Astrocyte (in vitro differentiated cells and primary cell): Measurements from ENCODE around the gene KYNU. TPM values are rescaled to one million over a fixed set of nuclear protein-coding genes. Genes with fewer than 3 reads are reported as not detected.

ENCODE experiments used
- DNase-seq: peaks from one replicate; pipeline ENCODE4 v3.0.0-alpha.2; 2010; ENCODE audit warnings: low read depth
- FAIRE-seq: peaks from 2 replicates; lab custom pipeline; 2011; peaks lifted over from hg19 to GRCh38; lab: Jason Lieb, UNC
- H2AFZ ChIP-seq: 2 replicates; pipeline ENCODE4 v1.6.0; 2012; ENCODE audit warnings: low read depth, low read length, inconsistent platforms
- H3K27ac ChIP-seq: 2 replicates; pipeline ENCODE4 v1.5.1; 2011; ENCODE audit warnings: low read depth, low read length, inconsistent platforms
- H3K27me3 ChIP-seq: 2 replicates; pipeline ENCODE4 v1.6.0; 2011; ENCODE audit warnings: low read length, inconsistent platforms; ENCODE audit not compliant: insufficient read depth
- H3K36me3 ChIP-seq: 2 replicates; pipeline ENCODE4 v1.5.1; 2011; ENCODE audit warnings: low read length, inconsistent platforms; ENCODE audit not compliant: insufficient read depth
- H3K4me1 ChIP-seq: 2 replicates; pipeline ENCODE4 v1.5.1; 2011; ENCODE audit warnings: low read length, inconsistent platforms; ENCODE audit not compliant: insufficient read depth
- H3K4me2 ChIP-seq: 2 replicates; pipeline ENCODE4 v1.6.0; 2012; ENCODE audit warnings: low read length, inconsistent platforms
- H3K4me3 ChIP-seq: 2 replicates; pipeline ENCODE4 v1.5.1; 2011; ENCODE audit warnings: low read depth, mild to moderate bottlenecking, low read length, inconsistent platforms; ENCODE audit not compliant: insufficient read depth
- H3K79me2 ChIP-seq: 2 replicates; pipeline ENCODE4 v1.6.0; 2012; ENCODE audit warnings: mild to moderate bottlenecking, low read length, inconsistent platforms; ENCODE audit not compliant: insufficient read depth
- H3K9ac ChIP-seq: 2 replicates; pipeline ENCODE4 v1.6.0; 2012; ENCODE audit warnings: mild to moderate bottlenecking, low read length, inconsistent platforms
- H3K9me3 ChIP-seq: 2 replicates; pipeline ENCODE4 v1.5.1; 2012; ENCODE audit warnings: low read depth, mild to moderate bottlenecking, low read length, inconsistent platforms; ENCODE audit not compliant: insufficient read depth
- H4K20me1 ChIP-seq: 2 replicates; pipeline ENCODE4 v1.6.0; 2012; ENCODE audit warnings: low read length, inconsistent platforms; ENCODE audit not compliant: insufficient read depth
- H3K27ac Mint-ChIP-seq: one replicate; pipeline ENCODE4 v1.8.0; 2021; ENCODE audit warnings: mild to moderate bottlenecking, mixed read lengths; ENCODE audit not compliant: unreplicated experiment
- H3K27me3 Mint-ChIP-seq: one replicate; pipeline ENCODE4 v1.8.0; 2021; ENCODE audit warnings: low read depth, mixed read lengths; ENCODE audit not compliant: unreplicated experiment
- H3K36me3 Mint-ChIP-seq: one replicate; pipeline ENCODE4 v1.8.0; 2021; ENCODE audit warnings: low read depth, mixed read lengths; ENCODE audit not compliant: unreplicated experiment
- H3K4me1 Mint-ChIP-seq: one replicate; pipeline ENCODE4 v1.8.0; 2021; ENCODE audit warnings: low read depth, mixed read lengths; ENCODE audit not compliant: unreplicated experiment
- H3K4me3 Mint-ChIP-seq: one replicate; pipeline ENCODE4 v1.8.0; 2021; ENCODE audit warnings: mild to moderate bottlenecking, moderate library complexity, mixed read lengths; ENCODE audit not compliant: unreplicated experiment
- H3K9me3 Mint-ChIP-seq: one replicate; pipeline ENCODE4 v1.8.0; 2021; ENCODE audit warnings: mild to moderate bottlenecking, mixed read lengths; ENCODE audit not compliant: unreplicated experiment
- EZH2 ChIP-seq: IDR thresholded peaks from 2 replicates; pipeline ENCODE4 v1.6.1; 2012; ENCODE audit warnings: mild to moderate bottlenecking, low read length, inconsistent platforms; ENCODE audit not compliant: insufficient read depth
- total RNA-seq: library from RNA; stranded (reverse); gene quantifications from 2 replicates; pipeline ENCODE4 v1.2.1, GENCODE V29; 2021
- TF ChIP-seq, protein P1 (sequence below): IDR thresholded peaks from 2 replicates; pipeline ENCODE4 v1.5.1; 2011; ENCODE audit warnings: low read depth, mild to moderate bottlenecking, inconsistent platforms, low read length, moderate library complexity; ENCODE audit not compliant: insufficient read depth

KYNU gene
- total RNA-seq, 1 donor from 2014 or later: 1.2 TPM

DNA sequence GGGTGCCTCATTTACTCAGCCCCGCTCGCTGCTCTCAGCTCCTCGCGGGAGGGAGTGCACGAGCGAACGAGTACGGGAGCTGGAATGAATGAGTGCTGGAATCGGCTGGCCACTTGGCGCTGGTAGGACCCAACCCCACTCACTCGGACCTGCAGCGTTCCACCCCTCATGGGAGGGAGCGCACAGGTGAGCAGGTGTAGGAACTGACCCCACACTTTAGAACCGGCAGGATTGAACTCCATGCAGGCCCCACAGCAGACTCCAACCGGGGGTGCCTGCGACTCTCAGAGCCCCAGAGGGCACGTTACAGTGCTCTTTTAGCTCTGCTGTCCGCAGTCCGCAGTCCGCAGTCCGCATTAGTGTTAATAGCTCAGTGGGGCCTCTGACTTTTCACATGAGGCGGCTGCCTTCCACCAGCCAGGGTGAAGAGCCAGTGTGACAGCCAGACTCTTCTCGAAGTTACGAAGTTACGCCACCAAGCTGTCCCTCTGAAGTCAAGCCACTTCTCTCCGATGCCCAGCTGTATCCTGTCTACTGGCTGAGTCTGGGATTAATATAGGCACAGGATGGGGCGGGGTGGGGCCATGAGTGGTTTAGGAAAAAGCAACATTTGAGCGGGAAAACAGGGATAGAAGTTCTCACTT, 149.1 kb downstream of the KYNU start:
- peaks cover 7% of the 10 kb centered on the region for H3K27me3 Mint-ChIP-seq
- Histone ChIP-seq H3K27ac (no peak overlapping the region), H3K79me2 (no peaks in the 10 kb centered on the region), H4K20me1 (no peaks in the 10 kb centered on the region), H3K27me3 (no peaks in the 10 kb centered on the region), H3K36me3 (no peaks in the 10 kb centered on the region), H3K4me1 (no peaks in the 10 kb centered on the region), H2AFZ (peak overlapping the region; percentile 50), H3K4me3 (peak overlapping the region; percentile 21), H3K4me2 (peak overlapping the region; percentile 79), H3K9me3 (no peaks in the 10 kb centered on the region), H3K9ac (no peak overlapping the region)
- no peak for TF ChIP-seq EZH2
- TF ChIP-seq, protein P1, sequence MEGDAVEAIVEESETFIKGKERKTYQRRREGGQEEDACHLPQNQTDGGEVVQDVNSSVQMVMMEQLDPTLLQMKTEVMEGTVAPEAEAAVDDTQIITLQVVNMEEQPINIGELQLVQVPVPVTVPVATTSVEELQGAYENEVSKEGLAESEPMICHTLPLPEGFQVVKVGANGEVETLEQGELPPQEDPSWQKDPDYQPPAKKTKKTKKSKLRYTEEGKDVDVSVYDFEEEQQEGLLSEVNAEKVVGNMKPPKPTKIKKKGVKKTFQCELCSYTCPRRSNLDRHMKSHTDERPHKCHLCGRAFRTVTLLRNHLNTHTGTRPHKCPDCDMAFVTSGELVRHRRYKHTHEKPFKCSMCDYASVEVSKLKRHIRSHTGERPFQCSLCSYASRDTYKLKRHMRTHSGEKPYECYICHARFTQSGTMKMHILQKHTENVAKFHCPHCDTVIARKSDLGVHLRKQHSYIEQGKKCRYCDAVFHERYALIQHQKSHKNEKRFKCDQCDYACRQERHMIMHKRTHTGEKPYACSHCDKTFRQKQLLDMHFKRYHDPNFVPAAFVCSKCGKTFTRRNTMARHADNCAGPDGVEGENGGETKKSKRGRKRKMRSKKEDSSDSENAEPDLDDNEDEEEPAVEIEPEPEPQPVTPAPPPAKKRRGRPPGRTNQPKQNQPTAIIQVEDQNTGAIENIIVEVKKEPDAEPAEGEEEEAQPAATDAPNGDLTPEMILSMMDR: no peak
- H3K27ac Mint-ChIP-seq: no peak overlapping the region
- no peak overlapping the region for H3K4me3 Mint-ChIP-seq
- no peaks in the 10 kb centered on the region for H3K9me3 Mint-ChIP-seq
- FAIRE-seq (no peak), DNase-seq (no peak)
- no peaks in the 10 kb centered on the region for H3K4me1 Mint-ChIP-seq
- H3K36me3 Mint-ChIP-seq: no peaks in the 10 kb centered on the region

DNA sequence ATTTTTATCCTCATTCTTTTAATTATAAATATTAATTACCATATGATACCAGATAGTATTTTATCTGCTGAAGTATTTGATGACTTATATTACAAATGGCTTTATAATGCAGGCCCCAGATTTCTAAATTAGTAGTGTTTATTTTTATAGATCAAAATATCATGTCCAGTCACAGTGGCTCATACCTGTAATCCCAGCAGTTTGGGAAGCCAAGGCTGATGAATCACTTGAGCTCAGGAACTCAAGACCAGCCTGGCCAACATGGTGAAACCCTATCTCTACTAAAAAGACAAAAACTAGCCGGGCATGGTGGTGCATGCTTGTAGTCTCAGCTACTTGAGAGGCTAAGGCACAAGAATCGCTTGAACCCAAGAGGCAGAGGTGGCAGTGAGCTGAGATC, 151.7 kb downstream of the KYNU start:
- Mint-ChIP-seq H3K27ac (no peak overlapping the region), H3K36me3 (no peaks in the 10 kb centered on the region), H3K27me3 (peaks cover 7% of the 10 kb centered on the region), H3K4me1 (no peaks in the 10 kb centered on the region), H3K9me3 (no peaks in the 10 kb centered on the region), H3K4me3 (no peak overlapping the region)
- Histone ChIP-seq H3K27me3 (no peaks in the 10 kb centered on the region), H2AFZ (no peak overlapping the region), H3K4me1 (no peaks in the 10 kb centered on the region), H3K4me2 (no peak overlapping the region), H4K20me1 (no peaks in the 10 kb centered on the region), H3K4me3 (no peak overlapping the region), H3K79me2 (no peaks in the 10 kb centered on the region), H3K27ac (no peak overlapping the region), H3K9ac (no peak overlapping the region), H3K9me3 (no peaks in the 10 kb centered on the region), H3K36me3 (no peaks in the 10 kb centered on the region)
- TF ChIP-seq, protein P1: no peak
- no peak for TF ChIP-seq EZH2
- FAIRE-seq: no peak
- DNase-seq: peak; percentile 36

DNA sequence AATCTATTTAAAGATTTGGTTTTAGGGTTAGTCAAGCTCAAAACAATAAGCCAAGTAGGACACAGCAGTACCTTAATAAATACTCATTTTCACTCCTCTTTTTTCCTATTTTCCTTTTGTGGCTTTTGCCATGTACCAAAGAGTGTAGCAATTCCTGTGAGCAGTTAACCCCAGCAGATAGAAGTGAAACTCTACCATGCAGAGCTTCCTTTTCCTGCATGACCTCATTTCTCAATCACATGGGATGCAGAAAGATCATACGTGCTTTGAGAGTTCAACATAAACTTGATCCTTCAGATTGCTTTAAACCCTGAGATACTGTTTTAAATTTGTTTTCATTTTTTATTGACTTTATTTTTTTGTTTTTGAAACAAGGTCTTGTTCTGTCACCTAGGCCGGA, 152.7 kb downstream of the KYNU start:
- Histone ChIP-seq H3K9me3 (no peaks in the 10 kb centered on the region), H3K4me3 (no peak overlapping the region), H3K27ac (no peak overlapping the region), H3K4me2 (no peak overlapping the region), H4K20me1 (no peaks in the 10 kb centered on the region), H3K4me1 (no peaks in the 10 kb centered on the region), H3K79me2 (no peaks in the 10 kb centered on the region), H3K9ac (no peak overlapping the region), H2AFZ (no peak overlapping the region), H3K27me3 (no peaks in the 10 kb centered on the region), H3K36me3 (no peaks in the 10 kb centered on the region)
- TF ChIP-seq, protein P1: no peak
- TF ChIP-seq EZH2: no peak
- Mint-ChIP-seq H3K36me3 (no peaks in the 10 kb centered on the region), H3K4me3 (no peak overlapping the region), H3K27me3 (peaks cover 6% of the 10 kb centered on the region), H3K9me3 (no peaks in the 10 kb centered on the region), H3K27ac (no peak overlapping the region), H3K4me1 (no peaks in the 10 kb centered on the region)
- FAIRE-seq (no peak), DNase-seq (no peak)
